ENCODE measurements around the gene ANKEF1. TPM values are rescaled to one million over a fixed set of nuclear protein-coding genes. Genes with fewer than 3 reads are reported as not detected.

ANKEF1 gene
- total RNA-seq, 4 donors from 2014 or later = 0.26 to 5.1 (median 1.3) TPM

GRCh38 chr20:9994676-9995075 is 40.1 kb upstream of the ANKEF1 start:
- Histone ChIP-seq H3K4me1 (no peaks in the 10 kb centered on the region), H3K9me3 (no peaks in the 10 kb centered on the region), H3K27ac (no peak overlapping the region), H3K4me3 (no peak overlapping the region), H3K27me3 (no peaks in the 10 kb centered on the region), H3K36me3 (no peaks in the 10 kb centered on the region)
- intact Hi-C loops (cut with DNase I; ENCODE audit: low total_unique reads) = no loop called here
- no peak for DNase-seq
- TF ChIP-seq POLR2A (IDR thresholded peaks at IDR 0.05) (no peak), CTCF (IDR thresholded peaks at IDR 0.05) (no peak)

GRCh38 chr20:9995510-9996272 is 39.1 kb upstream of the ANKEF1 start:
- H3K27me3 ChIP-seq = no peaks in the 10 kb centered on the region
- no peak for TF ChIP-seq POLR2A (IDR thresholded peaks at IDR 0.05)
- no peak for TF ChIP-seq CTCF (IDR thresholded peaks at IDR 0.05)
- intact Hi-C loops (cut with DNase I; ENCODE audit: low total_unique reads) = no loop called here
- H3K36me3 ChIP-seq = no peaks in the 10 kb centered on the region
- DNase-seq = no peak
- no peaks in the 10 kb centered on the region for H3K9me3 ChIP-seq
- no peak overlapping the region for H3K4me3 ChIP-seq
- no peak overlapping the region for H3K27ac ChIP-seq
- no peaks in the 10 kb centered on the region for H3K4me1 ChIP-seq

- Histone ChIP-seq H3K27ac (no peak overlapping the region), H3K4me1 (no peaks in the 10 kb centered on the region), H3K9me3 (no peaks in the 10 kb centered on the region), H3K36me3 (no peaks in the 10 kb centered on the region), H3K27me3 (no peaks in the 10 kb centered on the region), H3K4me3 (no peak overlapping the region)
- TF ChIP-seq POLR2A (IDR thresholded peaks at IDR 0.05) (no peak), CTCF (IDR thresholded peaks at IDR 0.05) (no peak)
- no peak for DNase-seq
- intact Hi-C loops (cut with DNase I; ENCODE audit: low total_unique reads) = no loop called here
These were observed 37.8 kb upstream of the ANKEF1 start for GRCh38 chr20:9996944-9997343.

GRCh38 chr20:9999645-10000044 is 35.1 kb upstream of the ANKEF1 start:
- intact Hi-C loops (cut with DNase I; ENCODE audit: low total_unique reads) = no loop called here
- no peaks in the 10 kb centered on the region for H3K9me3 ChIP-seq
- DNase-seq = no peak

More at GRCh38 chr20:9999645-10000044, 35.1 kb upstream of the ANKEF1 start:
- H3K36me3 ChIP-seq = no peaks in the 10 kb centered on the region
- H3K4me3 ChIP-seq = no peak overlapping the region
- TF ChIP-seq CTCF (IDR thresholded peaks at IDR 0.05) = no peak
- no peak for TF ChIP-seq POLR2A (IDR thresholded peaks at IDR 0.05)
- no peaks in the 10 kb centered on the region for H3K4me1 ChIP-seq
- H3K27me3 ChIP-seq = no peaks in the 10 kb centered on the region
- H3K27ac ChIP-seq = no peak overlapping the region
